ENCODE measurements around the gene ARMC2.

Gene ARMC2

GRCh38 chr6:109002051-109002697 lies 154.0 kb downstream of the ARMC2 start:
- no peak for DNase-seq (ENCODE audit: low read depth, low spot score)
- no peaks in the 10 kb centered on the region for H3K36me3 ChIP-seq (ENCODE audit: control insufficient read depth, insufficient read depth, low read length)

GRCh38 chr6:109002882-109003281 lies 154.7 kb downstream of the ARMC2 start:
- H3K4me1 ChIP-seq (ENCODE audit: control insufficient read depth, insufficient read depth, low read length): no peaks in the 10 kb centered on the region
- no peaks in the 10 kb centered on the region for H3K9me3 ChIP-seq (ENCODE audit: control insufficient read depth, insufficient read depth, low read length)
- H3K27ac ChIP-seq (ENCODE audit: low read length): no peak overlapping the region
- DNase-seq (ENCODE audit: low read depth, low spot score): no peak
- no peak overlapping the region for H3K4me3 ChIP-seq (ENCODE audit: low read length)
- H3K27me3 ChIP-seq (ENCODE audit: control insufficient read depth, insufficient read depth, low read length): no peaks in the 10 kb centered on the region
- H3K36me3 ChIP-seq (ENCODE audit: control insufficient read depth, insufficient read depth, low read length): no peaks in the 10 kb centered on the region

More at GRCh38 chr6:109002051-109002697, 154.0 kb downstream of the ARMC2 start:
- Histone ChIP-seq H3K4me3 (ENCODE audit: low read length) (no peak overlapping the region), H3K27me3 (ENCODE audit: control insufficient read depth, insufficient read depth, low read length) (no peaks in the 10 kb centered on the region), H3K9me3 (ENCODE audit: control insufficient read depth, insufficient read depth, low read length) (no peaks in the 10 kb centered on the region), H3K27ac (ENCODE audit: low read length) (no peak overlapping the region), H3K4me1 (ENCODE audit: control insufficient read depth, insufficient read depth, low read length) (no peaks in the 10 kb centered on the region)
- WGBS (ENCODE audit: insufficient coverage, insufficient read length): no CpG with 5 or more reads among the region's 3 CpGs

- WGBS (ENCODE audit: insufficient coverage, insufficient read length): no CpG with 5 or more reads among the region's 1 CpG
- Histone ChIP-seq H3K27me3 (ENCODE audit: control insufficient read depth, insufficient read depth, low read length) (no peaks in the 10 kb centered on the region), H3K4me3 (ENCODE audit: low read length) (no peak overlapping the region), H3K4me1 (ENCODE audit: control insufficient read depth, insufficient read depth, low read length) (no peaks in the 10 kb centered on the region), H3K36me3 (ENCODE audit: control insufficient read depth, insufficient read depth, low read length) (no peaks in the 10 kb centered on the region), H3K27ac (ENCODE audit: low read length) (no peak overlapping the region), H3K9me3 (ENCODE audit: control insufficient read depth, insufficient read depth, low read length) (no peaks in the 10 kb centered on the region)
- no peak for DNase-seq (ENCODE audit: low read depth, low spot score)
Observed at GRCh38 chr6:109006818-109007217, 158.6 kb downstream of the ARMC2 start.

GRCh38 chr6:109007521-109007920 lies 159.3 kb downstream of the ARMC2 start:
- Histone ChIP-seq H3K27ac (ENCODE audit: low read length) (no peak overlapping the region), H3K4me1 (ENCODE audit: control insufficient read depth, insufficient read depth, low read length) (no peaks in the 10 kb centered on the region), H3K9me3 (ENCODE audit: control insufficient read depth, insufficient read depth, low read length) (no peaks in the 10 kb centered on the region), H3K36me3 (ENCODE audit: control insufficient read depth, insufficient read depth, low read length) (no peaks in the 10 kb centered on the region), H3K4me3 (ENCODE audit: low read length) (no peak overlapping the region), H3K27me3 (ENCODE audit: control insufficient read depth, insufficient read depth, low read length) (no peaks in the 10 kb centered on the region)
- WGBS (ENCODE audit: insufficient coverage, insufficient read length): no CpG with 5 or more reads among the region's 3 CpGs
- no peak for DNase-seq (ENCODE audit: low read depth, low spot score)

- Histone ChIP-seq H3K4me1 (ENCODE audit: control insufficient read depth, insufficient read depth, low read length) (no peaks in the 10 kb centered on the region), H3K36me3 (ENCODE audit: control insufficient read depth, insufficient read depth, low read length) (no peaks in the 10 kb centered on the region), H3K27me3 (ENCODE audit: control insufficient read depth, insufficient read depth, low read length) (no peaks in the 10 kb centered on the region), H3K9me3 (ENCODE audit: control insufficient read depth, insufficient read depth, low read length) (no peaks in the 10 kb centered on the region), H3K4me3 (ENCODE audit: low read length) (no peak overlapping the region; the same call in 1 of the 2 replicates), H3K27ac (ENCODE audit: low read length) (no peak overlapping the region)
- DNase-seq (ENCODE audit: low read depth, low spot score): no peak
- no CpG with 5 or more reads among the region's 4 CpGs for WGBS (ENCODE audit: insufficient coverage, insufficient read length)
Observed at GRCh38 chr6:109008054-109008453, 159.8 kb downstream of the ARMC2 start.

GRCh38 chr6:109008537-109009235 lies 160.5 kb downstream of the ARMC2 start:
- Histone ChIP-seq H3K4me3 (ENCODE audit: low read length) (peak overlapping the region; percentile 70), H3K27me3 (ENCODE audit: control insufficient read depth, insufficient read depth, low read length) (no peaks in the 10 kb centered on the region), H3K9me3 (ENCODE audit: control insufficient read depth, insufficient read depth, low read length) (no peaks in the 10 kb centered on the region), H3K36me3 (ENCODE audit: control insufficient read depth, insufficient read depth, low read length) (no peaks in the 10 kb centered on the region), H3K4me1 (ENCODE audit: control insufficient read depth, insufficient read depth, low read length) (no peaks in the 10 kb centered on the region), H3K27ac (ENCODE audit: low read length) (no peak overlapping the region)
- no CpG with 5 or more reads among the region's 24 CpGs for WGBS (ENCODE audit: insufficient coverage, insufficient read length)
- no peak for DNase-seq (ENCODE audit: low read depth, low spot score)

- Histone ChIP-seq H3K27me3 (ENCODE audit: control insufficient read depth, insufficient read depth, low read length) (no peaks in the 10 kb centered on the region), H3K4me1 (ENCODE audit: control insufficient read depth, insufficient read depth, low read length) (no peaks in the 10 kb centered on the region), H3K9me3 (ENCODE audit: control insufficient read depth, insufficient read depth, low read length) (no peaks in the 10 kb centered on the region), H3K36me3 (ENCODE audit: control insufficient read depth, insufficient read depth, low read length) (no peaks in the 10 kb centered on the region), H3K27ac (ENCODE audit: low read length) (no peak overlapping the region), H3K4me3 (ENCODE audit: low read length) (peak overlapping the region; percentile 70)
- WGBS (ENCODE audit: insufficient coverage, insufficient read length): no CpG with 5 or more reads among the region's 80 CpGs
- peak; percentile 60 for DNase-seq (ENCODE audit: low read depth, low spot score)
Observed at GRCh38 chr6:109009236-109009961, 161.2 kb downstream of the ARMC2 start.

- H3K9me3 ChIP-seq (ENCODE audit: control insufficient read depth, insufficient read depth, low read length): no peaks in the 10 kb centered on the region
- no CpG with 5 or more reads among the region's 10 CpGs for WGBS (ENCODE audit: insufficient coverage, insufficient read length)
- peak overlapping the region; percentile 70; the same call in 1 of the 2 replicates for H3K4me3 ChIP-seq (ENCODE audit: low read length)
- no peaks in the 10 kb centered on the region for H3K4me1 ChIP-seq (ENCODE audit: control insufficient read depth, insufficient read depth, low read length)
- no peak for DNase-seq (ENCODE audit: low read depth, low spot score)
- no peak overlapping the region for H3K27ac ChIP-seq (ENCODE audit: low read length)
- no peaks in the 10 kb centered on the region for H3K27me3 ChIP-seq (ENCODE audit: control insufficient read depth, insufficient read depth, low read length)
- H3K36me3 ChIP-seq (ENCODE audit: control insufficient read depth, insufficient read depth, low read length): no peaks in the 10 kb centered on the region
Observed at GRCh38 chr6:109009962-109010704, 161.9 kb downstream of the ARMC2 start.

GRCh38 chr6:109010705-109011102 lies 162.5 kb downstream of the ARMC2 start:
- no peaks in the 10 kb centered on the region for H3K9me3 ChIP-seq (ENCODE audit: control insufficient read depth, insufficient read depth, low read length)
- no peak overlapping the region for H3K4me3 ChIP-seq (ENCODE audit: low read length)
- no CpG with 5 or more reads among the region's 2 CpGs for WGBS (ENCODE audit: insufficient coverage, insufficient read length)
- no peak overlapping the region for H3K27ac ChIP-seq (ENCODE audit: low read length)
- no peaks in the 10 kb centered on the region for H3K36me3 ChIP-seq (ENCODE audit: control insufficient read depth, insufficient read depth, low read length)
- no peaks in the 10 kb centered on the region for H3K27me3 ChIP-seq (ENCODE audit: control insufficient read depth, insufficient read depth, low read length)
- H3K4me1 ChIP-seq (ENCODE audit: control insufficient read depth, insufficient read depth, low read length): no peaks in the 10 kb centered on the region
- no peak for DNase-seq (ENCODE audit: low read depth, low spot score)

- no peaks in the 10 kb centered on the region for H3K36me3 ChIP-seq (ENCODE audit: control insufficient read depth, insufficient read depth, low read length)
- no peak overlapping the region for H3K27ac ChIP-seq (ENCODE audit: low read length)
- no peaks in the 10 kb centered on the region for H3K9me3 ChIP-seq (ENCODE audit: control insufficient read depth, insufficient read depth, low read length)
- WGBS (ENCODE audit: insufficient coverage, insufficient read length): no CpG with 5 or more reads among the region's 2 CpGs
- no peak overlapping the region for H3K4me3 ChIP-seq (ENCODE audit: low read length)
- H3K27me3 ChIP-seq (ENCODE audit: control insufficient read depth, insufficient read depth, low read length): no peaks in the 10 kb centered on the region
- H3K4me1 ChIP-seq (ENCODE audit: control insufficient read depth, insufficient read depth, low read length): no peaks in the 10 kb centered on the region
- DNase-seq (ENCODE audit: low read depth, low spot score): no peak
Observed at GRCh38 chr6:109013656-109014305, 165.6 kb downstream of the ARMC2 start.
